Measurements from ENCODE around the gene CHCHD3.

- TF ChIP-seq CTCF (IDR thresholded peaks at IDR 0.05) (no peak), POLR2A (IDR thresholded peaks at IDR 0.05) (no peak)
These were observed 90.0 kb downstream of the CHCHD3 start for GRCh38 chr7:132991615-132992587.

Data from lower leg skin (tissue), 3 donors.